Natural killer cell (primary cell): ENCODE measurements around the gene ABHD16A. TPM values are rescaled to one million over a fixed set of nuclear protein-coding genes. Genes with fewer than 3 reads are reported as not detected.

ENCODE experiments used
- ATAC-seq, 3 donors: fragments of 150-1000 bp in 2 of 3; fragments of 200-7000 bp in 1 of 3; cut with Tn5 transposase; 1 replicate in 1 of 3; 2 replicates in 2 of 3; pipeline ENCODE4 v1.10.0; 2021; ENCODE audit warnings: mild to moderate bottlenecking in 2 of 3, moderate library complexity in 2 of 3
- DNase-seq, 2 donors: peaks; one replicate each; pipeline versions ENCODE4 v3.0.0 to v3.0.0-alpha.2; 2013 to 2021; ENCODE audit warnings: mixed read lengths in 1 of 2
- H3K27ac ChIP-seq: one replicate; pipeline ENCODE4 v1.5.1; 2013; ENCODE audit warnings: mild to moderate bottlenecking, low read length
- H3K27me3 ChIP-seq: one replicate; pipeline ENCODE4 v1.6.1; 2013; ENCODE audit warnings: low read length; ENCODE audit not compliant: control insufficient read depth, insufficient read depth
- H3K36me3 ChIP-seq: one replicate; pipeline ENCODE4 v1.6.1; 2013; ENCODE audit warnings: low read length; ENCODE audit not compliant: control insufficient read depth, insufficient read depth
- H3K4me1 ChIP-seq: one replicate; pipeline ENCODE4 v1.6.1; 2013; ENCODE audit warnings: low read length; ENCODE audit not compliant: control insufficient read depth, insufficient read depth
- H3K4me3 ChIP-seq: one replicate; pipeline ENCODE4 v1.5.1; 2013; ENCODE audit warnings: low read length
- H3K9me3 ChIP-seq: one replicate; pipeline ENCODE4 v1.6.1; 2013; ENCODE audit warnings: low read length; ENCODE audit not compliant: control insufficient read depth, insufficient read depth
- H3K27ac Mint-ChIP-seq, 2 donors: one replicate each; pipeline ENCODE4 v1.8.0; 2022; ENCODE audit warnings: mild to moderate bottlenecking in 2 of 2, mixed read lengths in 2 of 2, moderate library complexity in 1 of 2
- H3K27me3 Mint-ChIP-seq, 2 donors: one replicate each; pipeline ENCODE4 v1.8.0; 2022; ENCODE audit warnings: low read depth in 2 of 2, mixed read lengths in 2 of 2
- H3K36me3 Mint-ChIP-seq: one replicate; pipeline ENCODE4 v1.8.0; 2022; ENCODE audit warnings: mixed read lengths
- H3K4me1 Mint-ChIP-seq, 2 donors: one replicate each; pipeline ENCODE4 v1.8.0; 2022; ENCODE audit warnings: mixed read lengths in 2 of 2
- H3K4me3 Mint-ChIP-seq: one replicate; pipeline ENCODE4 v1.8.0; 2022; ENCODE audit warnings: mild to moderate bottlenecking, moderate library complexity, mixed read lengths
- H3K9me3 Mint-ChIP-seq, 2 donors: one replicate each; pipeline ENCODE4 v1.8.0; 2022; ENCODE audit warnings: mixed read lengths in 2 of 2
- CTCF ChIP-seq: fragments of 200-600 bp; IDR thresholded peaks from one replicate; pipeline ENCODE4 v1.8.0; 2022; ENCODE audit warnings: antibody characterized with exemption
- WGBS: methylation state at CpG from one replicate; pipeline ENCODE4 v1.1.7; 2013; ENCODE audit warnings: missing lambda C conversion rate; ENCODE audit not compliant: insufficient coverage; 5-methylcytosine and 5-hydroxymethylcytosine counted together
- intact Hi-C: fragments of 100-400 bp; cut with micrococcal nuclease; formaldehyde crosslinking; loops from one replicate; pipeline ENCODE4 v1.14.2; 2022
- total RNA-seq, 4 donors: library from RNA; stranded (reverse); fragments of 120-200 nt in 1 of 4; gene quantifications; one replicate each; pipeline versions ENCODE4 v1.2.3 to v1.2.4, GENCODE V29; 2013 to 2022

ABHD16A gene
- total RNA-seq, 3 donors from 2014 or later (not counting 1 experiment from before 2014, with no cell fraction given), result 92.0 to 97.6 (median 94.2) TPM

GRCh38 chr6:31734821-31735406, 31.8 kb upstream of the ABHD16A start:
- DNase-seq (peak; percentile 66 to 79), ATAC-seq (peak; percentile 64 to 80 (median 65))
- Histone ChIP-seq H3K4me1 (peaks cover 65% of the 10 kb centered on the region), H3K36me3 (peaks cover 39% of the 10 kb centered on the region), H3K27ac (peak overlapping the region; percentile 83), H3K9me3 (no peaks in the 10 kb centered on the region), H3K27me3 (no peaks in the 10 kb centered on the region), H3K4me3 (peak overlapping the region; percentile 68)
- Mint-ChIP-seq H3K27me3 (no peaks in the 10 kb centered on the region), H3K9me3 (no peaks in the 10 kb centered on the region), H3K27ac (peak overlapping the region; percentile 91 to 99), H3K4me1 (peaks cover 64 to 82% of the 10 kb centered on the region in 2 donors), H3K36me3 (no peaks in the 10 kb centered on the region), H3K4me3 (peak overlapping the region; percentile 97)
- under 1% methylated on average over 16 of the region's 18 CpGs for WGBS
- intact Hi-C loops, result loop anchor here (5.0 to 10.0 kb wide), 4 partner anchors 53 to 190 kb away; partner anchors contain the start of genes ATP6V1G2, BAG6, DDX39B and LY6G5C
- no peak for TF ChIP-seq CTCF

- DNase-seq (no peak), ATAC-seq (no peak)
- no peaks in the 10 kb centered on the region for H3K27me3 ChIP-seq
- Mint-ChIP-seq H3K36me3 (no peaks in the 10 kb centered on the region), H3K9me3 (no peaks in the 10 kb centered on the region), H3K4me3 (peak overlapping the region; percentile 97), H3K4me1 (peaks cover 61 to 82% of the 10 kb centered on the region in 2 donors), H3K27me3 (no peaks in the 10 kb centered on the region), H3K27ac (peak overlapping the region; percentile 91 to 99)
- 0% methylated on average over 2 of the region's 2 CpGs for WGBS
- intact Hi-C loops, result loop anchor here (10.0 kb wide), 1 partner anchor 190 kb away; the partner anchor contains the start of genes ATP6V1G2, DDX39B and NFKBIL1
- H3K36me3 ChIP-seq, result peaks cover 39% of the 10 kb centered on the region
- H3K27ac ChIP-seq, result peak overlapping the region; percentile 83
- H3K9me3 ChIP-seq, result no peaks in the 10 kb centered on the region
- H3K4me3 ChIP-seq, result peak overlapping the region; percentile 68
- TF ChIP-seq CTCF, result no peak
- H3K4me1 ChIP-seq, result peaks cover 67% of the 10 kb centered on the region
Measured at GRCh38 chr6:31734247-31734820, 31.2 kb upstream of the ABHD16A start.

GRCh38 chr6:31733734-31734133, 30.6 kb upstream of the ABHD16A start:
- no peak for TF ChIP-seq CTCF
- no peak for DNase-seq
- Histone ChIP-seq H3K4me3 (no peak overlapping the region), H3K36me3 (peaks cover 39% of the 10 kb centered on the region), H3K4me1 (peaks cover 67% of the 10 kb centered on the region), H3K9me3 (no peaks in the 10 kb centered on the region), H3K27me3 (no peaks in the 10 kb centered on the region), H3K27ac (peak overlapping the region; percentile 83)
- intact Hi-C loops, result loop anchor here (10.0 kb wide), 1 partner anchor 189 kb away; the partner anchor contains the start of genes ATP6V1G2, DDX39B and NFKBIL1
- Mint-ChIP-seq H3K27me3 (no peaks in the 10 kb centered on the region), H3K36me3 (no peaks in the 10 kb centered on the region), H3K4me1 (peaks cover 61 to 82% of the 10 kb centered on the region in 2 donors), H3K4me3 (peak overlapping the region; percentile 97), H3K9me3 (no peaks in the 10 kb centered on the region), H3K27ac (peak overlapping the region; percentile 91 to 99)
- WGBS, result 82% methylated on average over 4 of the region's 4 CpGs
- no peak for ATAC-seq
